Mucosa of stomach (tissue), 1 donor: ENCODE measurements around the gene RHBDD3.
A peak's percentile ranks its signal among the peaks of the same experiment; 100 is the strongest.

Experiments used
- H3K27me3 ChIP-seq: one replicate; pipeline ENCODE4 v1.7.0; 2013; ENCODE audit warnings: mild to moderate bottlenecking, low read length; ENCODE audit not compliant: control insufficient read depth, insufficient read depth
- H3K36me3 ChIP-seq: one replicate; pipeline ENCODE4 v1.7.0; 2013; ENCODE audit warnings: low read length; ENCODE audit not compliant: control insufficient read depth, insufficient read depth
- H3K4me1 ChIP-seq: one replicate; pipeline ENCODE4 v1.7.0; 2013; ENCODE audit warnings: mild to moderate bottlenecking, low read length; ENCODE audit not compliant: control insufficient read depth, insufficient read depth
- H3K4me3 ChIP-seq: one replicate; pipeline ENCODE4 v1.7.0; 2013; ENCODE audit warnings: low read length
- H3K9ac ChIP-seq: one replicate; pipeline ENCODE4 v1.7.0; 2013; ENCODE audit warnings: mild to moderate bottlenecking, low read length, moderate library complexity
- H3K9me3 ChIP-seq: one replicate; pipeline ENCODE4 v1.7.0; 2013; ENCODE audit warnings: mild to moderate bottlenecking, low read length, moderate library complexity; ENCODE audit not compliant: control insufficient read depth
- donor health status: Pancreatic carcinoma.

RHBDD3 gene

DNA sequence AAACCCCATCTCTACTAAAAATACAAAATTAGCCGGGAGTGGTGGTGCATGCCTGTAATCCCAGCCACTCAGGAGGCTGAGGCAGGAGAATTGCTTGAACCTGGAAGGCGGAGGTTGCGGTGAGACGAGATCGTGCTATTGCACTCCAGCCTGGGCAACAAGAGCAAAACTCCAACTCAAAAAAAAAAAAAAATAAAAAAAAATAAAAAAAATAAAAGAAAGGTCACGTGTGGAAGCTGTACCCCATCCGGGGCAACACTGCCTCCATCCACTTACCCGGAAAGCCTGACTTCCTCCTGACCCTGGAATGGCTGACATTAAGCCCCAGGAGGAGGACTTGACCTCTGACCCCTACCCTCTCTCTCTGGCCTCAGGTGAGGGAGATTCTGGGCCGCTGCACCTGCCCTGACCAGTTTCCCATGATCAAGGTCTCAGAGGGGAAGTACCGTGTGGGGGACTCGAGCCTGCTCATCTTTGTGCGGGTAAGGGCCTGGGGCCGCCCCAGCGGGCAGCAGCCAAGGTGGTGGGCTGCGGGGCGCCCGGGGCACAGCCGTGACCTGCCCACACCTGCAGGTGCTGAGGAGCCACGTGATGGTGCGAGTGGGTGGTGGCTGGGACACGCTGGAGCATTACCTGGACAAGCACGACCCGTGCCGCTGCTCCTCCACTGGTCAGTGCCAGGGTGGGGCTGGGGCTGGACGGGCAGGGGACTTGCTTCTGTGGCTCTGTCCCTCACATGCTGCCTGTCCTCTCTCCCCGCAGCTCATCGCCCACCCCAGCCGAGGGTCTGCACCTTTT is 42.5 kb upstream of the RHBDD3 start:
- Histone ChIP-seq H3K27me3 (peaks cover 26% of the 10 kb centered on the region), H3K4me1 (peaks cover 78% of the 10 kb centered on the region), H3K9ac (no peak overlapping the region), H3K9me3 (no peaks in the 10 kb centered on the region), H3K4me3 (no peak overlapping the region), H3K36me3 (no peaks in the 10 kb centered on the region)

DNA sequence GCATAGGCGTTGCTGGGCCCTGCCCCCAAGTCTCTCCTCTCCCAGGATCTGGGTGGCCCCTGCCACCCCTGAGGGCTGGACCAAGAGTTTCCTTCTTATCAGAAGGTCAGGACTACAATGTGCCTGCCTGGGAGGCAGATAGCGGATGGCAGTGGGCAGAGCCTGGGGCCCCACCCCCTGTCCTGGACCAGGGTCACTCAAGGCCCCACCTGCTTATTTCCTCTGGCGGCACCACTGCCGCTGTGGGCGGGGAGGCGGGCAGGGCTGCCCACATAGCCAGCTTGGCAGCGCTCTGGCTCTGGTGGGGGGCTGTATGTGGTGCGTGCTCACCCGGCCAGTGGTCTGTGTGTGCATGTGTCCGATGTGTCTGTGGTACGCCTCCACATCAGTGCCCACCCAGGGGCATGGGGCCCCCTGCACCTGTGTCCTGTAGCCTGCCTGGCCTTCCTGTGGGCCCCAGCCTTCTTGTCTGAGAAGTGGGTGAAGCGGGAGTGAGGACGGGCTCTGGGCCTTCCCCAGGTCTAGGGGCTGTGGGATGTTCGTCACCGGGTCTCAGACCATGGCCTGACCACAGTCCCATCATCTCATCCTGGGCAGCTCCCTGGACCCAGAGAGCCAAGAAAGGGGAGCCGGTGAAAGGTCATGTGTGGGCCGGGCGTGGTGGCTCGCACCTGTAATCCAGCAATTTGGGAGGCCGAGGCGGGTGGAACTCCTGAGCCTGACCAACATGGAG is 41.7 kb upstream of the RHBDD3 start:
- H3K9ac ChIP-seq = no peak overlapping the region
- H3K4me1 ChIP-seq = peaks cover 73% of the 10 kb centered on the region
- H3K27me3 ChIP-seq = peaks cover 18% of the 10 kb centered on the region
- no peaks in the 10 kb centered on the region for H3K9me3 ChIP-seq
- no peaks in the 10 kb centered on the region for H3K36me3 ChIP-seq
- H3K4me3 ChIP-seq = no peak overlapping the region

- peaks cover 66% of the 10 kb centered on the region for H3K4me1 ChIP-seq
- no peak overlapping the region for H3K4me3 ChIP-seq
- H3K9ac ChIP-seq = no peak overlapping the region
- no peaks in the 10 kb centered on the region for H3K36me3 ChIP-seq
- no peaks in the 10 kb centered on the region for H3K9me3 ChIP-seq
- H3K27me3 ChIP-seq = peaks cover 11% of the 10 kb centered on the region
Observed at GRCh38 chr22:29308791-29309262, 41.0 kb upstream of the RHBDD3 start.

GRCh38 chr22:29308148-29308790 is 40.5 kb upstream of the RHBDD3 start:
- Histone ChIP-seq H3K4me3 (no peak overlapping the region), H3K9me3 (no peaks in the 10 kb centered on the region), H3K9ac (no peak overlapping the region), H3K4me1 (peaks cover 64% of the 10 kb centered on the region), H3K36me3 (no peaks in the 10 kb centered on the region), H3K27me3 (peaks cover 6% of the 10 kb centered on the region)

GRCh38 chr22:29307596-29308147 is 39.9 kb upstream of the RHBDD3 start:
- peak overlapping the region; percentile 66 for H3K9ac ChIP-seq
- no peaks in the 10 kb centered on the region for H3K36me3 ChIP-seq
- no peaks in the 10 kb centered on the region for H3K9me3 ChIP-seq
- peaks cover 63% of the 10 kb centered on the region for H3K4me1 ChIP-seq
- no peaks in the 10 kb centered on the region for H3K27me3 ChIP-seq
- peak overlapping the region; percentile 1 for H3K4me3 ChIP-seq

DNA sequence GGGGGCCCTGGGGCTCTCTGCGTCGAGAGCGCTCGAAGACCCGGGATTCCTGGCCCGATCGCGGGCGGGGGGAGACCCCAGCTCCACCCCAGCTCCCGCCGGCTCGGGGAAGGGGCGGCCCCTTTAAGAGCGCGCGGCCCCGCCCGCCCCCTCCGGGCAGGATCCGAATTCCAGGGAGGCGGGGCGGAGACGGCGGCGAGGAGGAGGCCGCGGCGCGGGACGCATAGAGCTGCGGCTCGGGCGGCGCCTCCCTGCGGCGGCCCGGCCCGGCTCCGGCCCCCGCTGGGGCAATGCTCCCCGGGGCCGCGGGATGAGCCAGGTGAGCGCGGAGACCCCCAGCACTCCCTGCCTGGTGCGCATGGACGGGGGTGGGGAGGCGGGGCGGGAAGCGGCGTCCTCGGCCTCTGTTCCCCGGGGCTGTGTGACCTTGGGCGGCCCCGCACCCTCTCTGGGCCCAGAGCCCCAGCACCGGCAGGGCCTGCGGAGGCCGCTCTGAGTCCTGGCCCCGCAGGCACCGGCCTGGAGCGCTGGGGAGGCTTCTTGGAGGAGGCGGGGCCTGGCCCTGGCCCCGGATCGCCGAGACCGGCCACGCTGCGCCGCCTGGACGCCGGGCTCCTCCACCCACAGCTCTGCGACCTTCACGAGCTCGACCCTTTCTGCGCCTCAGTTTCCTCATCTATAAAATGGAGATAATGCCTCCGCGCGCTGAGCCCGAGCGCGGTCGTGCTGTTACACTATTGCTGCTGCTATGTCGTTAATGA is 39.2 kb upstream of the RHBDD3 start:
- H3K4me1 ChIP-seq = peaks cover 66% of the 10 kb centered on the region
- no peaks in the 10 kb centered on the region for H3K36me3 ChIP-seq
- H3K27me3 ChIP-seq = no peaks in the 10 kb centered on the region
- H3K4me3 ChIP-seq = peak overlapping the region; percentile 87
- no peaks in the 10 kb centered on the region for H3K9me3 ChIP-seq
- peak overlapping the region; percentile 66 for H3K9ac ChIP-seq

- Histone ChIP-seq H3K27me3 (no peaks in the 10 kb centered on the region), H3K9me3 (no peaks in the 10 kb centered on the region), H3K4me1 (peaks cover 59% of the 10 kb centered on the region), H3K36me3 (no peaks in the 10 kb centered on the region), H3K4me3 (peak within 1 kb of the TSS; percentile 87), H3K9ac (peak within 1 kb of the TSS; percentile 66)
Observed at GRCh38 chr22:29306175-29306834, 38.5 kb upstream of the RHBDD3 start, which contains the start of gene GAS2L1. TSS of gene GAS2L1 (plus strand) at chr22:29306650. CDS start at chr22:29308106, 1,456 bp downstream.

DNA sequence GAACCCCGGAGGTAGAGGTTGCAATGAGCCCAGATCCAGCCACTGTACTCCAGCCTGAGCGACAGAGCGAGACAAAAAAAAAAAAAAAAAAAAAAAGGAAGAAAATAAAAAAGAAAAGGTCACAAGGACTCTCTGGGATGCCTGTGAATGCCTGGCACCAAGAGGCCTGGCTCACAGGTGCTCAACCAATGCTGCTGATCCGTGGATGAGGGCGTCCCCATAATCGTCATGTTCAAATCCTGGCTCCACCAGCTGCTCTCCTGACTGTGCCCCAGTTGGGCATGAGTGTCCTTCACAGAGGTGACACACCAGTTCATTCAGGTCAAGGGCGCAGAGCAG is 38.0 kb upstream of the RHBDD3 start:
- Histone ChIP-seq H3K4me3 (no peak overlapping the region), H3K9ac (no peak overlapping the region), H3K36me3 (peaks cover 2% of the 10 kb centered on the region), H3K27me3 (no peaks in the 10 kb centered on the region), H3K4me1 (peaks cover 54% of the 10 kb centered on the region), H3K9me3 (no peaks in the 10 kb centered on the region)

DNA sequence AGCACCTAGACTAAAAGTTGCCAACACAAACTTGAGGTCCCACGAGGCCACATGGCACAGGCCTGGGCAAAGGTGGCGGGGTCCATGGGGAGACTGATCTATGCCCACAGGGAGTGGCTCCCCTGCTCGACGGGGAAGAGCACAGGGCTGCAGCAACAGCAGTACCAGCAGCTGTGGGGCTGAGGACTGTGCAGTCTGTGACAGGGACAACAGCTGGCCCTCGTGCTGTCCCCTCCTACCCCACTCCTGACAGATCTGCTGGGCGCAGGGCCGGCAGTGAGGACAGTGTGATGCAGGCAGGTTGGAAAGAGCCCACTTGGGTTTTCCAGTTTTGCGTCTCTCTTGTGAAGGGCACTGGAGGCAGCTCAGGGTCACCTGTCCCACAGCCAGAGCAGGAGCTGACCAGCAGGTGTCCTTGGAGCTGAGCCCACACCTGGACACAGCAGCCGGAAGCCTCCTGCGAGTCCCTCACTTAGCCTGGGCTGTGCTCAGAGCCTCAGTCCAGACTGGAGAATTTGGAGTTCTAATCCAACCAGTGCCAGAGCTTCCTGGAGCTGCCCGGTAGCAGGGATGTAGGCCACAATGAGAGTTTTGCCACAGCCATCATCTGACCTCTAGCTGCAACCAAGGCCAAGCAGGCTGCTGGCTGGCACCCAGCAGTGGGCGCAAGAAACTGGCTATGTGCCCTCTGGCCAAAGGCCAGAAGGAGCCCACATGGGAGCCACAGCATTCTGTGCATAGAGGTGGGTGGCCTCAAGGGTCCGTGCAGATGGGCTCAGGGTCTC is 35.1 kb upstream of the RHBDD3 start:
- no peak overlapping the region for H3K9ac ChIP-seq
- H3K27me3 ChIP-seq = no peaks in the 10 kb centered on the region
- no peaks in the 10 kb centered on the region for H3K9me3 ChIP-seq
- H3K36me3 ChIP-seq = peaks cover 20% of the 10 kb centered on the region
- H3K4me1 ChIP-seq = peaks cover 26% of the 10 kb centered on the region
- H3K4me3 ChIP-seq = no peak overlapping the region

DNA sequence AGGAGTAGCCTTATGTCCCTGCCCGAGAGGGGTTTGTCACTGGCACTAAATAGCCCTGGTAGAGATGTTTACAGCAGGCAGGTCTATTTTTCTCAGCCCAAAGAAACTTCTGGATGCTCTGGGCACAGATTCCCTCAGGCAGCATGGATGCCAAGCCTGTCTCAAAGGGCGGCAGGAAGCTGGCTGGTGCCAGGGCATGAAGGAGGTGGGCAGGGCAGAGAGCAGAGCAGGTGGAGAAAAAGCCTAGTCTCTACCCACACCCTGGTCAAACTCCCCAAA is 34.6 kb upstream of the RHBDD3 start:
- H3K4me3 ChIP-seq = no peak overlapping the region
- peaks cover 21% of the 10 kb centered on the region for H3K4me1 ChIP-seq
- H3K36me3 ChIP-seq = peaks cover 26% of the 10 kb centered on the region
- H3K9me3 ChIP-seq = no peaks in the 10 kb centered on the region
- no peaks in the 10 kb centered on the region for H3K27me3 ChIP-seq
- no peak overlapping the region for H3K9ac ChIP-seq
